ENCODE data around the gene CDH5. TPM values are rescaled to one million over a fixed set of nuclear protein-coding genes. Genes with fewer than 3 reads are reported as not detected.
A peak's percentile ranks its signal among the peaks of the same experiment; 100 is the strongest.

The CDH5 gene
- total and polyA plus RNA-seq, 4 donors: 1.5 to 97.5 (median 20.9) TPM

DNA sequence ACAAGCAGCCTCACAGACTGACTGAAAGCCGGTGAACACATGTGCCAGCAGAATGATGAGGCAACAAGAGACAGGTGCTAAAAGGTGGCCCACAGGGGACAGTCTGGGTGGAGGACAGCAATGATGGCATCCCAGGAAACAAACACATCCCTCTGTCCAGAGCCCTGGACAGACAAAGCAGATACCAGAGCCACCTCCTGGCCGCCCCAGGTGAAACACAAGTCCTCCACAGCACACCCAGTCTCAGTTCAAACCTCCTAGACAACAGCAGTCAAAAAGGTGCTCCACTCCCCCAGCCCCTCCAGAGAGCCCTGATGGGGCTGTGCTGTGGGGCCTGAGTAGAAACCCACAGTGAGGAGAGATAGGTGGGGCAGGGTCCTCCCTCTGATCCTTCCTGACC is 20.3 kb upstream of the CDH5 start:
- 98 to 100% methylated on average over 2 of the region's 2 CpGs for WGBS, 2 donors
- H3K27ac ChIP-seq (ENCODE audit: low read depth in 1 of 2, low read length in 2 of 2): no peak overlapping the region
- H3K4me1 ChIP-seq (ENCODE audit: control insufficient read depth in 1 of 2, insufficient read depth in 2 of 2, low read length in 2 of 2): no peaks in the 10 kb centered on the region
- no peaks in the 10 kb centered on the region for H3K27me3 ChIP-seq (ENCODE audit: control insufficient read depth in 1 of 2, insufficient read depth in 2 of 2, low read length in 1 of 2)
- DNase-seq (no peak), ATAC-seq (ENCODE audit: low FRiP score) (no peak)
- no peaks in the 10 kb centered on the region for H3K9me3 ChIP-seq (ENCODE audit: control insufficient read depth, low read length)
- H3K36me3 ChIP-seq (ENCODE audit: control insufficient read depth in 1 of 2, insufficient read depth in 2 of 2, low read length in 1 of 2): no peaks in the 10 kb centered on the region
- intact Hi-C loops (cut with DNase I): no loop called here
- no peak overlapping the region for H3K4me3 ChIP-seq (ENCODE audit: low read length in 2 of 2)

GRCh38 chr16:66352304-66352703 is 14.2 kb upstream of the CDH5 start:
- Histone ChIP-seq H3K4me3 (ENCODE audit: low read length in 2 of 2) (no peak overlapping the region), H3K27me3 (ENCODE audit: control insufficient read depth in 1 of 2, insufficient read depth in 2 of 2, low read length in 1 of 2) (peaks cover 0 to 1% of the 10 kb centered on the region in 2 donors), H3K9me3 (ENCODE audit: control insufficient read depth, low read length) (no peaks in the 10 kb centered on the region), H3K36me3 (ENCODE audit: control insufficient read depth in 1 of 2, insufficient read depth in 2 of 2, low read length in 1 of 2) (no peaks in the 10 kb centered on the region), H3K4me1 (ENCODE audit: control insufficient read depth in 1 of 2, insufficient read depth in 2 of 2, low read length in 2 of 2) (no peaks in the 10 kb centered on the region), H3K27ac (ENCODE audit: low read depth in 1 of 2, low read length in 2 of 2) (no peak overlapping the region)
- intact Hi-C loops (cut with DNase I): loop anchor here in 1 of 2 donors (5.0 kb wide), 1 partner anchor 130 kb away; no protein-coding TSS in a partner anchor
- WGBS, 2 donors: 96 to 98% methylated on average over 2 of the region's 2 CpGs
- no peak for ATAC-seq (ENCODE audit: low FRiP score)
- DNase-seq: no peak

DNA sequence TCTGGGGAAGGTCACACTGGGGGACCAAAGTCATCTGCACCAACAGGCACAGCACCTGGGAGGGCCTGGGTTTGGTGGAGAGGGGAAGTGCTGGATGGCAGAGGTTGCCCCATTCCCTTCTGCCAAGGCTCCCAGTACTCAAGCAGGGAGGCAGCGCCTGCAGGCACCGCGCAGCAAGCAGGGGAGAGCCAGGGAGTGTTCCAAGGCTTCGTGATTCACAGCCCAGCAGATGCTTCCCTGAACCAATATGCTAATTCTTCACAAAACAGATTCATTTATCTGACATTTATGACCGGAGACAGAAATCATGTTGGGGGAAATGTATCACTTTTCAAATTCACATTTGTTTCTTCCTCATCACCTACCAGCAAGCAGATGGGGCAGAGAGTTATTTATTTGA is 13.4 kb upstream of the CDH5 start:
- Histone ChIP-seq H3K4me1 (ENCODE audit: control insufficient read depth in 1 of 2, insufficient read depth in 2 of 2, low read length in 2 of 2) (no peaks in the 10 kb centered on the region), H3K27me3 (ENCODE audit: control insufficient read depth in 1 of 2, insufficient read depth in 2 of 2, low read length in 1 of 2) (peaks cover 0 to 1% of the 10 kb centered on the region in 2 donors), H3K9me3 (ENCODE audit: control insufficient read depth, low read length) (no peaks in the 10 kb centered on the region), H3K27ac (ENCODE audit: low read depth in 1 of 2, low read length in 2 of 2) (no peak overlapping the region), H3K4me3 (ENCODE audit: low read length in 2 of 2) (no peak overlapping the region), H3K36me3 (ENCODE audit: control insufficient read depth in 1 of 2, insufficient read depth in 2 of 2, low read length in 1 of 2) (no peaks in the 10 kb centered on the region)
- no peak for DNase-seq
- no peak for ATAC-seq (ENCODE audit: low FRiP score)
- intact Hi-C loops (cut with DNase I): loop anchor here in 1 of 2 donors (5.0 kb wide), 1 partner anchor 129 kb away; no protein-coding TSS in a partner anchor
- 91 to 97% methylated on average over 5 of the region's 5 CpGs for WGBS, 2 donors

DNA sequence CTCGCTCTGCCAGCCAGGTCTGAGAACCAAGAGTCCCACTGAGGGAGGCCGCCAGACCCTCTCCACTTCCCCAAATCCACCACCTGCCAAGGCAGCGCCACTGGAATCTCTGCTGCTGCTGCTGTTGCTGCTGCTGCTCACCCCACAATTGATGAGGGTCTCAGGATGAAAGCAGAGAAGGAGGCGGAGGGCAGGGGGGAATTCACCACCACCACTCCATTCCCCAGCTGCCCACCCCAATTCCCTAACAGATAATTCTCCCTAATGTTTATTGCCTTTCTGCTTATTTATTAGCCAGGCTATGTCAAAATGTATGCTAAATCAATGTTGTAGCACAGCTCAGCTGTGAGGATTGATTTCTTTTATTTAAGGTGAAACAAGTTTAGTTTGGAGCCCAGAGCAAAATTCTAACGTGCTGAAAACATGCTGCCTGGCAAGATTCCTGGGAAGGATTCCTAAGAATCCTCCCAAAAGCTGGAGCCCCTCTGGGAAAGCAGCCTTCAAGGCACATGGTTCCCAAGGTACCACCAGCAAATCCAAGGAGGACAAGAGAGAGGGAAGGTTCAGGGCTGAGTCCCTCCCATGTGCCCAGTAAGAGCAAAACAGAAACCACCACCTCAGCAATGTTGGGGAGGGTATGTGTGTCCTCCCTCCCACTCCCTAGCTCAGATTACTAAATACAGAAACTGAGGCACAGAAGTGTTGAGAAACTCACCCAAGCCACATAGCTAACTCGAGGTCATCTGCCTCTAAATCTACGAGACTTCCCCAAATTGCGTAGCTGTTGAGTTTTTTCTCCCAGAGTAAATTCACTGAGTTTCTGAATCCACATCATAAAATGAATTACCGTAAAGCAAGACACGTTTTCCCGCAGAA is 12.2 kb upstream of the CDH5 start:
- Histone ChIP-seq H3K4me3 (ENCODE audit: low read length in 2 of 2) (no peak overlapping the region), H3K27ac (ENCODE audit: low read depth in 1 of 2, low read length in 2 of 2) (no peak overlapping the region), H3K4me1 (ENCODE audit: control insufficient read depth in 1 of 2, insufficient read depth in 2 of 2, low read length in 2 of 2) (no peaks in the 10 kb centered on the region), H3K27me3 (ENCODE audit: control insufficient read depth in 1 of 2, insufficient read depth in 2 of 2, low read length in 1 of 2) (peaks cover 0 to 1% of the 10 kb centered on the region in 2 donors), H3K36me3 (ENCODE audit: control insufficient read depth in 1 of 2, insufficient read depth in 2 of 2, low read length in 1 of 2) (no peaks in the 10 kb centered on the region), H3K9me3 (ENCODE audit: control insufficient read depth, low read length) (no peaks in the 10 kb centered on the region)
- intact Hi-C loops (cut with DNase I): loop anchor here in 1 of 2 donors (5.0 kb wide), 1 partner anchor 128 kb away; no protein-coding TSS in a partner anchor
- 33 to 41% methylated on average over 11 of the region's 11 CpGs for WGBS, 2 donors
- DNase-seq (no peak), ATAC-seq (ENCODE audit: low FRiP score) (no peak)

DNA sequence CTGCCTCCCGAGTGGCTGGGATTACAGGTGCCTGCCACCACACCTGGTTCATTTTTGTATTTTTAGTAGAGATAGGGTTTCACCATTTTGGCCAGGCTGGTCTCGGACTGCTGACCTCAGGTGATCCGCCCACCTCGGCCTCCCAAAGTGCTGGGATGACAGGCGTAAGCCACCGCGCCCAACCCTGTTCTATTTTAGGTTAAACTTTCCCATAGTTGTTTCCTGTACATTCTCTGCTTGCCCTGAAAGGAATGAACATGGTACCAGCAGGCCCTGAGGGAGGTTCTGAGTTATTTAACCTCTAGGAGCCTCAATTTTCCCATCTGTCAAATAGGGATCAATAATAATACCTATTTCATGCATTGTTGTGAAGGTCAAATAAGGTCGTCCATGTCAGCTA is 11.0 kb upstream of the CDH5 start:
- Histone ChIP-seq H3K4me3 (ENCODE audit: low read length in 2 of 2) (no peak overlapping the region), H3K27ac (ENCODE audit: low read depth in 1 of 2, low read length in 2 of 2) (no peak overlapping the region), H3K4me1 (ENCODE audit: control insufficient read depth in 1 of 2, insufficient read depth in 2 of 2, low read length in 2 of 2) (no peaks in the 10 kb centered on the region), H3K36me3 (ENCODE audit: control insufficient read depth in 1 of 2, insufficient read depth in 2 of 2, low read length in 1 of 2) (no peaks in the 10 kb centered on the region), H3K9me3 (ENCODE audit: control insufficient read depth, low read length) (no peaks in the 10 kb centered on the region), H3K27me3 (ENCODE audit: control insufficient read depth in 1 of 2, insufficient read depth in 2 of 2, low read length in 1 of 2) (peaks cover 0 to 1% of the 10 kb centered on the region in 2 donors)
- no peak for DNase-seq
- ATAC-seq (ENCODE audit: low FRiP score): no peak
- intact Hi-C loops (cut with DNase I): no loop called here
- 86% methylated on average over 8 of the region's 8 CpGs for WGBS, 2 donors

DNA sequence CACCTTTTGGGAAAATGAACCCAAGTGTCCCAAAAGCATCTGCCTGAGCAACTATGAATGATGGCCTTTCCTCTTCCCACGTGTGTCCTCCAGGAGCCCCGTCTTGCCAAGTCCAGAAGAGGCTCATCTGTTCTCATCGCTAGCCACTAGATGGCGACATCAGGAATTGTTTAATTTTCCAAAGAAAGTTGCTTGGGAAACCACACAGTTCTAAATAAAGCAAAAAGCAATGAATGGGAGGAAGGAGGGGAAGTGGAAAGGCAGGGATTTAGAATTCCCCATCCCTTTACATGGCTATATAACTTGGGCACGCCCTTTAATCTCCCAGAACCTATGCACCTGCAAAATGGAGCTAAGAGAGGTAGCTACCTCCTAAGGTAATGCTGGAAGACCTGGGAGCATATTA is 9.0 kb upstream of the CDH5 start:
- ATAC-seq (ENCODE audit: low FRiP score): peak; percentile 66
- no peak for DNase-seq
- intact Hi-C loops (cut with DNase I): no loop called here
- Histone ChIP-seq H3K4me3 (ENCODE audit: low read length in 2 of 2) (no peak overlapping the region), H3K27ac (ENCODE audit: low read depth in 1 of 2, low read length in 2 of 2) (no peak overlapping the region), H3K9me3 (ENCODE audit: control insufficient read depth, low read length) (no peaks in the 10 kb centered on the region), H3K27me3 (ENCODE audit: control insufficient read depth in 1 of 2, insufficient read depth in 2 of 2, low read length in 1 of 2) (no peaks in the 10 kb centered on the region), H3K36me3 (ENCODE audit: control insufficient read depth in 1 of 2, insufficient read depth in 2 of 2, low read length in 1 of 2) (no peaks in the 10 kb centered on the region), H3K4me1 (ENCODE audit: control insufficient read depth in 1 of 2, insufficient read depth in 2 of 2, low read length in 2 of 2) (no peaks in the 10 kb centered on the region)
- 0% methylated on average over 5 of the region's 5 CpGs for WGBS, 2 donors

- Histone ChIP-seq H3K27ac (ENCODE audit: low read depth in 1 of 2, low read length in 2 of 2) (no peak overlapping the region), H3K9me3 (ENCODE audit: control insufficient read depth, low read length) (no peaks in the 10 kb centered on the region), H3K4me3 (ENCODE audit: low read length in 2 of 2) (no peak overlapping the region), H3K4me1 (ENCODE audit: control insufficient read depth in 1 of 2, insufficient read depth in 2 of 2, low read length in 2 of 2) (no peaks in the 10 kb centered on the region), H3K36me3 (ENCODE audit: control insufficient read depth in 1 of 2, insufficient read depth in 2 of 2, low read length in 1 of 2) (no peaks in the 10 kb centered on the region), H3K27me3 (ENCODE audit: control insufficient read depth in 1 of 2, insufficient read depth in 2 of 2, low read length in 1 of 2) (no peaks in the 10 kb centered on the region)
- intact Hi-C loops (cut with DNase I): no loop called here
- DNase-seq (no peak), ATAC-seq (ENCODE audit: low FRiP score) (no peak)
- WGBS, 2 donors: 89 to 90% methylated on average over 1 of the region's 1 CpG
Observed at GRCh38 chr16:66358231-66358630, 8.3 kb upstream of the CDH5 start.

DNA sequence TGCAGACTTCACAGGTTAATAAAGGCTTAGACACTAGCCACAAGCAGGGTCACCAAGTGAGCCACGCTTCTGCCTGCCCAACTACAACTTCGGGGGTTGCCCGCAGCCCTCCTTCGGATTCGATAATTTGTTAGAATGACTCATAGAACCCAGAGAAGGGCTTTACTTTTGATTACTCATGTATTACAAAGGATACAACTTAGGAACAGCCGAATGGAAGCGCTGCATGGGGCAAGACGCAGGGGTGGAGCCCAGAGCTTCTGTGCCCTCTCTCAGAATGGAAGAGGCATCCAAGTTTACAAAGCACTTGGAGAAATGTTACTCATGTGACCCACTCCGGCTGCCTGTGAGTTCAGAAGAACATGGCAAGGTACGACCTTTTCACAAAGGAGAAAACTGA is 7.5 kb upstream of the CDH5 start:
- Histone ChIP-seq H3K4me3 (ENCODE audit: low read length in 2 of 2) (no peak overlapping the region), H3K27me3 (ENCODE audit: control insufficient read depth in 1 of 2, insufficient read depth in 2 of 2, low read length in 1 of 2) (no peaks in the 10 kb centered on the region), H3K4me1 (ENCODE audit: control insufficient read depth in 1 of 2, insufficient read depth in 2 of 2, low read length in 2 of 2) (no peaks in the 10 kb centered on the region), H3K9me3 (ENCODE audit: control insufficient read depth, low read length) (no peaks in the 10 kb centered on the region), H3K27ac (ENCODE audit: low read depth in 1 of 2, low read length in 2 of 2) (no peak overlapping the region), H3K36me3 (ENCODE audit: control insufficient read depth in 1 of 2, insufficient read depth in 2 of 2, low read length in 1 of 2) (no peaks in the 10 kb centered on the region)
- ATAC-seq (ENCODE audit: low FRiP score) (no peak), DNase-seq (no peak)
- WGBS, 2 donors: 77 to 80% methylated on average over 10 of the region's 10 CpGs
- intact Hi-C loops (cut with DNase I): no loop called here

All from aorta (tissue), 5 donors.